DOHH2 (cell line): ENCODE data around the gene YIF1B.

ENCODE experiments used
- H3F3A ChIP-seq: fragments of 200-600 bp; sonication (generic), shearing (Covaris generic); 2 replicates; pipeline ENCODE4 v1.6.0; 2016; ENCODE audit warnings: antibody characterized with exemption, mild to moderate bottlenecking; ENCODE audit not compliant: control insufficient read depth, insufficient read depth
- H3K27ac ChIP-seq: fragments of 200-600 bp; sonication (generic); 2 replicates; pipeline ENCODE4 v1.5.1; 2014; ENCODE audit warnings: low read depth, mild to moderate bottlenecking, low read length, moderate library complexity
- H3K27me3 ChIP-seq: fragments of 200-600 bp; sonication (generic); 2 replicates; pipeline ENCODE4 v1.6.1; 2014; ENCODE audit warnings: mild to moderate bottlenecking, low read length, mixed read lengths; ENCODE audit not compliant: control insufficient read depth
- H3K36me3 ChIP-seq: fragments of 200-600 bp; sonication (generic); 2 replicates; pipeline ENCODE4 v1.6.1; 2014; ENCODE audit warnings: mild to moderate bottlenecking, low read length, moderate library complexity, mixed read lengths; ENCODE audit not compliant: control insufficient read depth
- H3K4me1 ChIP-seq: fragments of 200-600 bp; sonication (generic); 2 replicates; pipeline ENCODE4 v1.6.1; 2014; ENCODE audit warnings: mild to moderate bottlenecking, low read length, mixed read lengths; ENCODE audit not compliant: control insufficient read depth
- H3K4me2 ChIP-seq: fragments of 200-600 bp; sonication (generic); 2 replicates; pipeline ENCODE4 v1.6.0; 2014; ENCODE audit warnings: mild to moderate bottlenecking, low read length, moderate library complexity
- H3K4me3 ChIP-seq: fragments of 200-600 bp; sonication (generic); 2 replicates; pipeline ENCODE4 v1.5.1; 2014; ENCODE audit warnings: mild to moderate bottlenecking, low read length, mixed read lengths
- H3K79me2 ChIP-seq: fragments of 200-600 bp; sonication (generic); 2 replicates; pipeline ENCODE4 v1.6.1; 2014; ENCODE audit warnings: mild to moderate bottlenecking, low read length, mixed read lengths; ENCODE audit not compliant: control insufficient read depth
- H3K9me2 ChIP-seq: fragments of 200-600 bp; sonication (generic); replicated peaks from 2 replicates; pipeline ENCODE4 v1.6.1; 2014; ENCODE audit warnings: mild to moderate bottlenecking, low read length, mixed read lengths; ENCODE audit not compliant: control insufficient read depth
- H3K9me3 ChIP-seq: fragments of 200-600 bp; sonication (generic); 2 replicates; pipeline ENCODE4 v1.6.1; 2014; ENCODE audit warnings: antibody characterized with exemption, low read length, mixed read lengths; ENCODE audit not compliant: control insufficient read depth, insufficient read depth
- H4K20me1 ChIP-seq: fragments of 200-600 bp; sonication (generic); 2 replicates; pipeline ENCODE4 v1.6.0; 2014; ENCODE audit warnings: low read depth, mild to moderate bottlenecking, antibody characterized with exemption, low read length, moderate library complexity; ENCODE audit not compliant: control insufficient read depth, insufficient read depth
- CTCF ChIP-seq: fragments of 200-600 bp; sonication (generic); IDR thresholded peaks from one replicate; pipeline ENCODE4 v1.5.1; 2014; ENCODE audit warnings: antibody characterized with exemption, mild to moderate bottlenecking, low read depth, low read length; ENCODE audit not compliant: poor library complexity, severe bottlenecking
- EZH2phosphoT487 ChIP-seq: fragments of 200-600 bp; sonication (generic); IDR thresholded peaks from 2 replicates; pipeline ENCODE4 v1.6.1; 2017; ENCODE audit warnings: borderline replicate concordance, mild to moderate bottlenecking, antibody characterized with exemption, low read length, moderate library complexity, mixed read lengths

YIF1B gene

GRCh38 chr19:38265213-38265861 is 50.4 kb downstream of the YIF1B start:
- no peak for TF ChIP-seq CTCF
- no peak for TF ChIP-seq EZH2phosphoT487
- H3K9me2 ChIP-seq = no peaks in the 10 kb centered on the region
- H3K36me3 ChIP-seq = no peaks in the 10 kb centered on the region
- H3K4me3 ChIP-seq = peak overlapping the region; percentile 80
- peaks cover 24% of the 10 kb centered on the region for H3K4me1 ChIP-seq
- H3K4me2 ChIP-seq = peak overlapping the region; percentile 80
- peaks cover 5% of the 10 kb centered on the region for H3K27me3 ChIP-seq
- H3F3A ChIP-seq = peaks cover 6% of the 10 kb centered on the region
- 0 out of 2 replicates have a peak overlapping the region, but pooled peaks have one; percentile 22 for H3K27ac ChIP-seq
- no peaks in the 10 kb centered on the region for H4K20me1 ChIP-seq
- no peaks in the 10 kb centered on the region for H3K9me3 ChIP-seq
- H3K79me2 ChIP-seq = no peaks in the 10 kb centered on the region

GRCh38 chr19:38264486-38265212 is 51.1 kb downstream of the YIF1B start, which contains the start of gene SPINT2:
Gene SPINT2, plus strand, starts transcription at chr19:38264573. Its CDS starts 320 bp downstream, at chr19:38264893.
- Histone ChIP-seq H3K4me2 (peak within 1 kb of the TSS; percentile 80), H3K9me2 (no peaks in the 10 kb centered on the region), H3K27me3 (peaks cover 5% of the 10 kb centered on the region), H3F3A (peaks cover 6% of the 10 kb centered on the region), H3K79me2 (no peaks in the 10 kb centered on the region), H3K9me3 (no peaks in the 10 kb centered on the region), H3K27ac (0 out of 2 replicates have a peak within 1 kb of the TSS, but pooled peaks have one; percentile 22), H4K20me1 (no peaks in the 10 kb centered on the region), H3K36me3 (no peaks in the 10 kb centered on the region), H3K4me1 (peaks cover 24% of the 10 kb centered on the region), H3K4me3 (peak within 1 kb of the TSS; percentile 80)
- no peak for TF ChIP-seq CTCF
- TF ChIP-seq EZH2phosphoT487 = no peak

DNA sequence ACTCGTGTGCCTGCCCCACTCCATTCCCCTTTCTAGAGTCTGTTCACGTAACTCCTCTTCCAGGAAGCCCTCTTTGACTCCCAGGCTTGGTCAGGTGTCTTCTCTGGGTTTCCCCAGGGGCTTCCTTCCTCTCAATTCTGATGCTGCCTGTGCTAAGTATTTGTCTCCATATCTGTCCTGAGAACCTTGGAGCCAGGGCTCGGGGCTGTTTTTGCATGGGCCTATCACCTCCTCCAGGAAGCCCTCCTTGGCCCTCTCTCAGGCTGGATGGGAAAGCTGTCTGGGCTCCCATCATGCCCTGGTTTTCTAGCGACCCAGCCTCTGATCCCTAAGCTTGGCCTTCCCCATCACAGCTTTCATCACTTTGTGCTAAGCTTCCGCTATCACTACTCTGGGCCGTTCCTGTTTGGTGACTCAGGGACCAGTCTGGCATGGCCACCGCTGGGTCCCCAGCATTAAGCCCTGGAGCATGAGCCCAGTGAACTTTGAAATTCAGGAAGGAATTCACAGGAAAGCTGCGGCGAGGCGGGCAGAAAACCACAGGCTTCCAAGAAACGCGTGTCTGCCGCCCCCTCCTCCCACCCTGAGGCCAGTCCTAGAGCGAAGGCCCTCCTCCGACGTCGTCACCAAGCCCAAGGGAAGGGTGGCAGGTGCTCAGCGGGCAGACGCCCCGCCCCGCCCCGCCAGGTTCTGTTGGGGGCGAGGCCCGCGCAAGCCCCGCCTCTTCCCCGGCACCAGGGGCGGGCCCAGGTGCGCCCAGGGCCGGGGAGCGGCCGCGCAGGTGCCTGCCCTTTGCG is 51.9 kb downstream of the YIF1B start:
- H3K4me2 ChIP-seq = peak overlapping the region; percentile 80

More for the DNA sequence above, 51.9 kb downstream of the YIF1B start:
- Histone ChIP-seq H3K9me2 (no peaks in the 10 kb centered on the region), H3K27ac (no peak overlapping the region), H3F3A (peaks cover 6% of the 10 kb centered on the region), H3K27me3 (peaks cover 5% of the 10 kb centered on the region), H3K4me3 (peak overlapping the region; percentile 80), H3K36me3 (no peaks in the 10 kb centered on the region), H3K4me1 (peaks cover 24% of the 10 kb centered on the region), H3K79me2 (no peaks in the 10 kb centered on the region), H4K20me1 (no peaks in the 10 kb centered on the region), H3K9me3 (no peaks in the 10 kb centered on the region)
- no peak for TF ChIP-seq EZH2phosphoT487
- TF ChIP-seq CTCF = no peak
